ENCODE data around the gene SLC26A11. TPM values are rescaled to one million over a fixed set of nuclear protein-coding genes. Genes with fewer than 3 reads are reported as not detected.
"Not testable (repeated sequence)": the region's sequence is repeated elsewhere in the genome, so short reads cannot be mapped to it uniquely, and the experiment has no call there.

SLC26A11 gene
- total RNA-seq, 1 experiment from 2014 or later = 14.7 TPM

GRCh38 chr17:80292521-80292971 lies 72.3 kb downstream of the SLC26A11 start:
- no peaks in the 10 kb centered on the region for H3K27me3 ChIP-seq
- no peak overlapping the region for H3K27ac ChIP-seq
- no peak overlapping the region for H3K4me3 ChIP-seq
- no peaks in the 10 kb centered on the region for H3K9me3 ChIP-seq (replicated peaks)
- DNase-seq = no peak
- no peaks in the 10 kb centered on the region for H3K4me1 ChIP-seq
- H3K36me3 ChIP-seq = no peaks in the 10 kb centered on the region

GRCh38 chr17:80294210-80294609 lies 74.0 kb downstream of the SLC26A11 start:
- Histone ChIP-seq H3K27ac (no peak overlapping the region), H3K27me3 (no peaks in the 10 kb centered on the region), H3K9me3 (replicated peaks) (no peaks in the 10 kb centered on the region), H3K36me3 (peaks cover 1% of the 10 kb centered on the region; the same call in 1 of the 2 replicates), H3K4me3 (no peak overlapping the region), H3K4me1 (no peaks in the 10 kb centered on the region)
- no peak for DNase-seq

GRCh38 chr17:80294653-80295052 lies 74.4 kb downstream of the SLC26A11 start:
- H3K9me3 ChIP-seq (replicated peaks) = peaks cover 1% of the 10 kb centered on the region
- H3K4me3 ChIP-seq = no peak overlapping the region
- no peak for DNase-seq
- H3K27me3 ChIP-seq = no peaks in the 10 kb centered on the region
- H3K27ac ChIP-seq = no peak overlapping the region
- H3K36me3 ChIP-seq = peaks cover 4% of the 10 kb centered on the region; the same call in 1 of the 2 replicates
- H3K4me1 ChIP-seq = no peaks in the 10 kb centered on the region

GRCh38 chr17:80295146-80295545 lies 74.9 kb downstream of the SLC26A11 start:
- peaks cover 5% of the 10 kb centered on the region; the same call in 1 of the 2 replicates for H3K36me3 ChIP-seq

GRCh38 chr17:80295559-80295958 lies 75.3 kb downstream of the SLC26A11 start:
- no peak for DNase-seq
- H3K27me3 ChIP-seq = no peaks in the 10 kb centered on the region
- peaks cover 5% of the 10 kb centered on the region; the same call in 1 of the 2 replicates for H3K36me3 ChIP-seq
- H3K4me3 ChIP-seq = no peak overlapping the region
- peaks cover 4% of the 10 kb centered on the region for H3K9me3 ChIP-seq (replicated peaks)
- no peak overlapping the region for H3K27ac ChIP-seq
- no peaks in the 10 kb centered on the region for H3K4me1 ChIP-seq

More at GRCh38 chr17:80295146-80295545, 74.9 kb downstream of the SLC26A11 start:
- Histone ChIP-seq H3K27me3 (no peaks in the 10 kb centered on the region), H3K27ac (no peak overlapping the region), H3K9me3 (replicated peaks) (peaks cover 4% of the 10 kb centered on the region), H3K4me3 (no peak overlapping the region), H3K4me1 (no peaks in the 10 kb centered on the region)
- no peak for DNase-seq

- Histone ChIP-seq H3K9me3 (replicated peaks) (peaks cover 4% of the 10 kb centered on the region), H3K36me3 (peaks cover 5% of the 10 kb centered on the region; the same call in 1 of the 2 replicates)
- no peak for DNase-seq
Measured at GRCh38 chr17:80296221-80296620, 76.0 kb downstream of the SLC26A11 start.

GRCh38 chr17:80297996-80298560 lies 77.9 kb downstream of the SLC26A11 start:
- H3K4me1 ChIP-seq = no peaks in the 10 kb centered on the region
- no peak overlapping the region for H3K4me3 ChIP-seq
- H3K9me3 ChIP-seq (replicated peaks) = peaks cover 4% of the 10 kb centered on the region
- no peak overlapping the region for H3K27ac ChIP-seq
- no peaks in the 10 kb centered on the region for H3K27me3 ChIP-seq
- peaks cover 7% of the 10 kb centered on the region; the same call in 1 of the 2 replicates for H3K36me3 ChIP-seq
- no peak for DNase-seq

More at GRCh38 chr17:80296221-80296620, 76.0 kb downstream of the SLC26A11 start:
- no peak overlapping the region for H3K4me3 ChIP-seq
- no peaks in the 10 kb centered on the region for H3K4me1 ChIP-seq
- H3K27me3 ChIP-seq = no peaks in the 10 kb centered on the region
- H3K27ac ChIP-seq = no peak overlapping the region

DNA sequence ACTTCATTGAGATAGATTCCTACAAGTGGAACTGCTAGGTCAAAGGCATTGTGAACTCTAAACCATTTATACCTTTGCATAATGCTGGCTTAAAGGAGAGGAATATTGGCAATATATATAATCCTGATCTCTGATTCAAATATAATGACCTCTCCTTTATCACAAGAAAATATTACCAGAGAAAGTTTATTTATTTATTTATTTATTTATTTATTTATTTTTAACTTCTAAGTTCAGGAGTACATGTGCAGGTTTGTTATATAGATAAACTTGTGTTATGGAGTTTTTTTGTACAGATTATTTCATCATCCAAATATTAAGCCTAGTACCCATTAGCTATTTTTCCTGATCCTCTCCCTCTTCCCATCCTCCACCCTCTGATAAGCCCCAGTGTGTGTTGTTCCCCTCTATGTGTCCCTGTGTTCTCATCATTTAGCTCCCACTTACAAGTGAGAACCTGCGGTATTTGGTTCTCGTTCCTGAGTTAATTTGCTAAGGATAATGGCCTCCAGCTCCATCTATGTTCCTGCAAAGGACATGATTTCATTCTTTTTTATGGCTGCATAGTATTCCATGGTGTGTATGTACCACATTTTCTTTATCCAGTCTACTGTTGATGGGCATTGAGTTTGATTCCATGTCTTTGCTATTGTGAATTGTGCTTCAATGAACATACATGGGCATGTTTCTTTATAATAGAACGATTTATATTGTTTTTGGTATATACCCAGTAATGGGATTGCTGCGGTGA lies 79.3 kb downstream of the SLC26A11 start:
- not testable (repeated sequence) for H3K27me3 ChIP-seq, DNase-seq, H3K4me3 ChIP-seq, H3K27ac ChIP-seq, H3K4me1 ChIP-seq, H3K36me3 ChIP-seq
- peaks cover 10% of the 10 kb centered on the region for H3K9me3 ChIP-seq (replicated peaks)

DNA sequence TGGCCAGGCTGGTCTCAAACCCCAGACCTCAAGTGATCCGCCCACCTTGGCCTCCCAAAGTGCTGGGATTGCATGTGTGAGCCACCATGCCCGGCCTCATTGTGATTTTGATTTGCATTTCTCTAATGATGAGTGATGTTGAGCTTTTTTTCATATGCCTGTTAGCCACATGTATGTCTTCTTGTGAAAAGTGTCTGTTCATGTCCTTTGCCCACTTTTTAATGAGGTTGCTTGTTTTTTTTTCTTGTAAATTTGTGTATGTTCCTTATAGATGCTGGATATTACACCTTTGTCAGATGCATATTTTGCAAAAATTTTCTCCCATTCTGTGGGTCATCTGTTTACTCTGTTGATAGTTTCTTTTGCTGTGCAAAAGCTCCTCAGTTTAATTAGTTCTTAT lies 80.5 kb downstream of the SLC26A11 start:
- H3K27ac ChIP-seq, H3K27me3 ChIP-seq, DNase-seq, H3K36me3 ChIP-seq, H3K4me1 ChIP-seq, H3K4me3 ChIP-seq: not testable (repeated sequence)
- H3K9me3 ChIP-seq (replicated peaks) = peaks cover 10% of the 10 kb centered on the region

Other genes with a start within 250 kb of the SLC26A11 start
- gene TBC1D16, start 184.6 kb upstream of the SLC26A11 start, total RNA-seq (2014; rRNA removed; shearing (Covaris generic)) = 60.6 and 61.6 TPM in 2 replicates
- 8.8 and 11.3 TPM in 2 replicates for gene CCDC40, start 183.8 kb upstream of the SLC26A11 start, total RNA-seq (2014; rRNA removed; shearing (Covaris generic))
- 17.5 and 23.1 TPM in 2 replicates for gene GAA, start 118.8 kb upstream of the SLC26A11 start, total RNA-seq (2014; rRNA removed; shearing (Covaris generic))
- 362 and 371 TPM in 2 replicates for gene EIF4A3, start 73.3 kb upstream of the SLC26A11 start, total RNA-seq (2014; rRNA removed; shearing (Covaris generic))
- 0.32 and 0.33 TPM in 2 replicates for gene CARD14, start 50.4 kb upstream of the SLC26A11 start, total RNA-seq (2014; rRNA removed; shearing (Covaris generic))
- gene SGSH, start 94 bp upstream of the SLC26A11 start, total RNA-seq (2014; rRNA removed; shearing (Covaris generic)) = 18.3 and 19.3 TPM in 2 replicates
- gene RNF213, start 40.4 kb downstream of the SLC26A11 start, total RNA-seq (2014; rRNA removed; shearing (Covaris generic)) = 12.2 and 13.0 TPM in 2 replicates
- 6.6 and 10.4 TPM in 2 replicates for gene ENDOV, start 194.7 kb downstream of the SLC26A11 start, total RNA-seq (2014; rRNA removed; shearing (Covaris generic))

Measured in SJCRH30 (cell line).